HG03378 (cell line): ENCODE data around the gene SPOPL.
"Not testable (repeated sequence)": the region's sequence is repeated elsewhere in the genome, so short reads cannot be mapped to it uniquely, and the experiment has no call there.

Experiments used
- ATAC-seq: cut with Tn5 transposase; IDR thresholded peaks from one replicate; pipeline ENCODE4 v1.9.1; 2021; ENCODE audit warnings: mild to moderate bottlenecking, moderate library complexity; ENCODE audit not compliant: unreplicated experiment

The SPOPL gene

GRCh38 chr2:138523018-138523672, 21.6 kb downstream of the SPOPL start:
- ATAC-seq = peak; percentile 61

GRCh38 chr2:138523673-138524042, 22.1 kb downstream of the SPOPL start:
- not testable (repeated sequence) for ATAC-seq

- not testable (repeated sequence) for ATAC-seq
These were observed 22.8 kb downstream of the SPOPL start for GRCh38 chr2:138524353-138524752.

- ATAC-seq = no peak
These were observed 30.3 kb downstream of the SPOPL start for GRCh38 chr2:138531913-138532312.

- no peak for ATAC-seq
These were observed 33.2 kb downstream of the SPOPL start for GRCh38 chr2:138534791-138535190.

GRCh38 chr2:138536302-138536701, 34.7 kb downstream of the SPOPL start:
- peak; percentile 90 for ATAC-seq

GRCh38 chr2:138536740-138537139, 35.2 kb downstream of the SPOPL start:
- ATAC-seq = no peak

GRCh38 chr2:138537170-138537915, 35.8 kb downstream of the SPOPL start:
- ATAC-seq = no peak

GRCh38 chr2:138544206-138544605, 42.6 kb downstream of the SPOPL start:
- ATAC-seq = not testable (repeated sequence)

GRCh38 chr2:138548796-138549195, 47.2 kb downstream of the SPOPL start:
- no peak for ATAC-seq

- ATAC-seq = no peak
These were observed 48.6 kb downstream of the SPOPL start for GRCh38 chr2:138550172-138550571.

GRCh38 chr2:138550670-138551287, 49.2 kb downstream of the SPOPL start:
- ATAC-seq = no peak

- no peak for ATAC-seq
These were observed 52.6 kb downstream of the SPOPL start for GRCh38 chr2:138554123-138554522.

- no peak for ATAC-seq
These were observed 58.1 kb downstream of the SPOPL start for GRCh38 chr2:138559641-138560040.

- ATAC-seq = no peak
These were observed 63.1 kb downstream of the SPOPL start for GRCh38 chr2:138564586-138565229.

GRCh38 chr2:138565230-138565598, 63.6 kb downstream of the SPOPL start:
- no peak for ATAC-seq

- ATAC-seq = no peak
These were observed 70.7 kb downstream of the SPOPL start for GRCh38 chr2:138572318-138572717.

- ATAC-seq = no peak
These were observed 75.5 kb downstream of the SPOPL start for GRCh38 chr2:138577066-138577465.

- no peak for ATAC-seq
These were observed 78.0 kb downstream of the SPOPL start for GRCh38 chr2:138579556-138579955.

- ATAC-seq = no peak
These were observed 80.3 kb downstream of the SPOPL start for GRCh38 chr2:138581909-138582308.

GRCh38 chr2:138589663-138590062, 88.1 kb downstream of the SPOPL start:
- ATAC-seq = peak; percentile 55

GRCh38 chr2:138596403-138596802, 94.8 kb downstream of the SPOPL start:
- ATAC-seq = no peak
